Uterus (tissue), 4 donors: ENCODE results near the gene DNAJC5G. TPM values are rescaled to one million over a fixed set of nuclear protein-coding genes. Genes with fewer than 3 reads are reported as not detected.

Experiments used
- DNase-seq, 2 donors: peaks; one replicate each; pipeline ENCODE4 v3.0.0-alpha.2; 2019 to 2020
- H3K27ac ChIP-seq, 2 donors: fragments of 200-600 bp; sonication (generic); 1 replicate in 1 of 2; 2 replicates in 1 of 2; pipeline ENCODE4 v1.5.1; 2016 to 2018
- H3K27me3 ChIP-seq, 2 donors: fragments of 200-600 bp; sonication (generic); one replicate each; pipeline ENCODE4 v1.5.1; 2018 to 2019; ENCODE audit warnings: control low read depth in 1 of 2
- H3K36me3 ChIP-seq, 2 donors: fragments of 200-600 bp; sonication (generic); one replicate each; pipeline ENCODE4 v1.5.1; 2019; ENCODE audit warnings: control low read depth in 1 of 2
- H3K4me1 ChIP-seq, 2 donors: fragments of 200-600 bp; sonication (generic); one replicate each; pipeline ENCODE4 v1.5.1; 2018 to 2019; ENCODE audit warnings: control low read depth in 1 of 2
- H3K4me3 ChIP-seq, 2 donors: fragments of 200-600 bp; sonication (generic); 1 replicate in 1 of 2; 2 replicates in 1 of 2; pipeline ENCODE4 v1.5.1; 2018 to 2019; ENCODE audit warnings: mild to moderate bottlenecking in 1 of 2
- H3K9me3 ChIP-seq, 2 donors: fragments of 200-600 bp; sonication (generic); one replicate each; pipeline ENCODE4 v1.5.1; 2019; ENCODE audit warnings: control low read depth in 1 of 2
- POLR2A ChIP-seq, 2 donors: fragments of 450-650 bp; IDR thresholded peaks; one replicate each; pipeline ENCODE4 v1.6.1; 2016; ENCODE audit warnings: antibody characterized with exemption in 2 of 2, mild to moderate bottlenecking in 1 of 2, moderate library complexity in 1 of 2
- intact Hi-C: fragments of 100-400 bp; cut with DNase I; formaldehyde crosslinking; loops from one replicate; pipeline ENCODE4 v1.15.1; 2023; ENCODE audit warnings: low total_unique reads
- total RNA-seq, 4 donors: library from RNA; depleted of rRNA in 3 of 4; stranded (reverse); fragments of >200 nt in 3 of 4; gene quantifications; one replicate each; pipeline versions ENCODE4 v1.1.0 to v1.2.4, GENCODE V29; 2014 to 2023
- TF ChIP-seq, protein P1 (sequence below), 4 experiments: fragments of 200-600 bp in 2 of 4; fragments of 450-650 bp in 2 of 4; sonication (generic) in 2 of 4; IDR thresholded peaks; one replicate each; pipeline ENCODE4 v1.5.1; 2016 to 2019; ENCODE audit warnings: antibody characterized with exemption in 4 of 4, mild to moderate bottlenecking in 2 of 4, moderate library complexity in 1 of 4
- donor health status: DM: yes; HTN: yes; CAD: no.

DNAJC5G gene
- total RNA-seq: 1 to 10 TPM in 2 of 4 donors, under 1 TPM in 1, not detected in 1; 0.77 to 3.9 (median 1.5) TPM

- Histone ChIP-seq H3K4me1 (no peaks in the 10 kb centered on the region), H3K9me3 (no peaks in the 10 kb centered on the region), H3K27me3 (no peaks in the 10 kb centered on the region), H3K27ac (no peak within 1 kb of the TSS), H3K36me3 (no peaks in the 10 kb centered on the region), H3K4me3 (no peak within 1 kb of the TSS)
- no peak for DNase-seq
- intact Hi-C loops: no loop called here
- TF ChIP-seq, protein P1, sequence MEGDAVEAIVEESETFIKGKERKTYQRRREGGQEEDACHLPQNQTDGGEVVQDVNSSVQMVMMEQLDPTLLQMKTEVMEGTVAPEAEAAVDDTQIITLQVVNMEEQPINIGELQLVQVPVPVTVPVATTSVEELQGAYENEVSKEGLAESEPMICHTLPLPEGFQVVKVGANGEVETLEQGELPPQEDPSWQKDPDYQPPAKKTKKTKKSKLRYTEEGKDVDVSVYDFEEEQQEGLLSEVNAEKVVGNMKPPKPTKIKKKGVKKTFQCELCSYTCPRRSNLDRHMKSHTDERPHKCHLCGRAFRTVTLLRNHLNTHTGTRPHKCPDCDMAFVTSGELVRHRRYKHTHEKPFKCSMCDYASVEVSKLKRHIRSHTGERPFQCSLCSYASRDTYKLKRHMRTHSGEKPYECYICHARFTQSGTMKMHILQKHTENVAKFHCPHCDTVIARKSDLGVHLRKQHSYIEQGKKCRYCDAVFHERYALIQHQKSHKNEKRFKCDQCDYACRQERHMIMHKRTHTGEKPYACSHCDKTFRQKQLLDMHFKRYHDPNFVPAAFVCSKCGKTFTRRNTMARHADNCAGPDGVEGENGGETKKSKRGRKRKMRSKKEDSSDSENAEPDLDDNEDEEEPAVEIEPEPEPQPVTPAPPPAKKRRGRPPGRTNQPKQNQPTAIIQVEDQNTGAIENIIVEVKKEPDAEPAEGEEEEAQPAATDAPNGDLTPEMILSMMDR (IDR thresholded peaks at IDR 0.05): no peak
- TF ChIP-seq POLR2A (IDR thresholded peaks at IDR 0.05): no peak
These were observed at the start of gene DNAJC5G for GRCh38 chr2:27275211-27276150. Gene DNAJC5G (plus strand): TSS chr2:27275433. CDS start chr2:27276729, 1,296 bp downstream.

DNA sequence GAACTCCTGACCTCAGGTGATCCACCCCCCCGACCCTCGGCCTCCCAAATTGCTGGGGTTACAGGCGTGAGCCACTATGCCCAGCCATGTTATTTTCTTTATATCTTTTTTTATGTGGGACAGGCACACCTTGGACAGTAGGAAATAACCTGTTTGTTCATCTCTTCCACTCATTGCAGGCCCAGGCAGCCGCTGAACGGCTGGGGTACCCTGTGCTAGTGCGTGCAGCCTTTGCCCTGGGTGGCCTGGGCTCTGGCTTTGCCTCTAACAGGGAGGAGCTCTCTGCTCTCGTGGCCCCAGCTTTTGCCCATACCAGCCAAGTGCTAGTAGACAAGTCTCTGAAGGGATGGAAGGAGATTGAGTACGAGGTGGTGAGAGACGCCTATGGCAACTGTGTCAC, 49.7 kb upstream of the DNAJC5G start:
- intact Hi-C loops: no loop called here
- Histone ChIP-seq H3K9me3 (no peaks in the 10 kb centered on the region), H3K27ac (no peak overlapping the region), H3K27me3 (no peaks in the 10 kb centered on the region), H3K36me3 (peaks cover 0 to 2% of the 10 kb centered on the region in 2 donors), H3K4me1 (no peaks in the 10 kb centered on the region), H3K4me3 (no peak overlapping the region)
- no peak for TF ChIP-seq POLR2A (IDR thresholded peaks at IDR 0.05)
- TF ChIP-seq, protein P1 (IDR thresholded peaks at IDR 0.05): no peak
- no peak for DNase-seq

DNA sequence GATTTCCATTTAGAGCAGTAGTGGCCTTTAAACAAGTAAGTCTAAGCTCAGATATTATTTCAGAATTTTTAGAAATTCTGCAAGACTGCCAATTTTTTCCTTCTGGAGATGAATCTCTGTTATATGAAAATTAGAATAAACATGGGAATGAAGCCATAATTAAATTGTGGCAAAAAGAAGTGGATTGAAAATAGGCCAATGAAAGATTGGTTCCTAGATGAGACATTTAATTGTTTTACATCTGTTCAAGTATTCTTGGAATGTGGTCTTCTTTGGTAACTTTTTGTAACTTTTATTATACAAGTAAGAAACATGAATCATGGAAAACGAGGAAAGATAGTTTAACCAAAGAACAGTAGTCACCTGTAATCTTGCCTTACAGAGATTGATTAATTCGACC, 47.7 kb upstream of the DNAJC5G start:
- DNase-seq: no peak
- H3K4me3 ChIP-seq: no peak overlapping the region
- H3K4me1 ChIP-seq: no peaks in the 10 kb centered on the region
- H3K27ac ChIP-seq: no peak overlapping the region
- H3K27me3 ChIP-seq: no peaks in the 10 kb centered on the region
- TF ChIP-seq, protein P1 (IDR thresholded peaks at IDR 0.05): no peak
- no peak for TF ChIP-seq POLR2A (IDR thresholded peaks at IDR 0.05)
- peaks cover 0 to 2% of the 10 kb centered on the region in 2 donors for H3K36me3 ChIP-seq
- intact Hi-C loops: no loop called here
- H3K9me3 ChIP-seq: no peaks in the 10 kb centered on the region

DNA sequence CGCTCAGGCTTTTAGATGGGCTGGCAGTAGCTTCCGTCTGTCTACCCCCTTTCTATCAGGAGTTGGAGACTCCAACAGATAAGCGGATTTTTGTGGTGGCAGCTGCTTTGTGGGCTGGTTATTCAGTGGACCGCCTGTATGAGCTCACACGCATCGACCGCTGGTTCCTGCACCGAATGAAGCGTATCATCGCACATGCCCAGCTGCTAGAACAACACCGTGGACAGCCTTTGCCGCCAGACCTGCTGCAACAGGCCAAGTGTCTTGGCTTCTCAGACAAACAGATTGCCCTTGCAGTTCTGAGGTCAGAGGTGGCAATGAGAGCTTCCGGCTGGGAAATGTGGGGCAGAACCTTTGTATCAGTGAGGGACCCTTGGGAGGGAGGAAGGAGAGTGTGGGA, 43.3 kb upstream of the DNAJC5G start:
- H3K36me3 ChIP-seq: peaks cover 0 to 2% of the 10 kb centered on the region in 2 donors
- H3K9me3 ChIP-seq: no peaks in the 10 kb centered on the region
- no peak overlapping the region for H3K4me3 ChIP-seq
- no peaks in the 10 kb centered on the region for H3K4me1 ChIP-seq
- H3K27me3 ChIP-seq: no peaks in the 10 kb centered on the region
- no peak overlapping the region for H3K27ac ChIP-seq
- DNase-seq: no peak
- intact Hi-C loops: no loop called here
- TF ChIP-seq, protein P1 (IDR thresholded peaks at IDR 0.05): no peak
- TF ChIP-seq POLR2A (IDR thresholded peaks at IDR 0.05): no peak

DNA sequence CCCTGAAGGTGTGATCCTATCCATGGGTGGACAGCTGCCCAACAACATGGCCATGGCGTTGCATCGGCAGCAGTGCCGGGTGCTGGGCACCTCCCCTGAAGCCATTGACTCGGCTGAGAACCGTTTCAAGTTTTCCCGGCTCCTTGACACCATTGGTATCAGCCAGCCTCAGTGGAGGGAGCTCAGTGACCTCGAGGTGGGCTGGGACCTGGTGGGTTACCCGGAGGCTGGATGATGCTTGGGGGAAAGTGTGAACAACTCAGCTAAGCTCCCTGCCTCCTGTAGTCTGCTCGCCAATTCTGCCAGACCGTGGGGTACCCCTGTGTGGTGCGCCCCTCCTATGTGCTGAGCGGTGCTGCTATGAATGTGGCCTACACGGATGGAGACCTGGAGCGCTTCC, 41.9 kb upstream of the DNAJC5G start:
- Histone ChIP-seq H3K9me3 (no peaks in the 10 kb centered on the region), H3K27me3 (no peaks in the 10 kb centered on the region), H3K27ac (no peak overlapping the region), H3K36me3 (no peaks in the 10 kb centered on the region), H3K4me1 (no peaks in the 10 kb centered on the region), H3K4me3 (no peak overlapping the region)
- no peak for DNase-seq
- intact Hi-C loops: no loop called here
- no peak for TF ChIP-seq POLR2A (IDR thresholded peaks at IDR 0.05)
- TF ChIP-seq, protein P1 (IDR thresholded peaks at IDR 0.05): no peak
